ENCODE measurements around the gene CTPS2. TPM values are rescaled to one million over a fixed set of nuclear protein-coding genes. Genes with fewer than 3 reads are reported as not detected.

Gene CTPS2
- polyA plus RNA-seq, 3 donors, result 1.4 to 3.4 (median 2.8) TPM

DNA sequence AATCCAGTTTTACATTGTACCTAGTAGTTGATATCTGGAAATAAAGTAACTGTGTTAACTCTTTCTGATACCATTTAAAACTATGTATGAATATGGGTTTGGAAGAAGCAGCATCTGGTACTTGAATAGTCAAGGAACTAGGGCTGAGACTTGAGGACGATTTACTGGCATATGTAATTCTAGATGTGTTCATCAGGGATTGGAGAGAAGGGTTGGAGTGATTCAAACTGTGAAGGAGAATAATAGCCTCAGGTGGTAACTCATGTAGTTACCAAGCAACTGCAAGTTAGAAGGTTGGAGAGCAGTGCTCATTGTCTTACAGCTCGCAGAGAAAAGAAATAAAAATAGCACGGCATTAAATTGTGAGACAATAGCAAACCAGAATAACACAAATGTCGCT, 44.3 kb upstream of the CTPS2 start:
- no peaks in the 10 kb centered on the region for H3K4me1 Mint-ChIP-seq
- Histone ChIP-seq H3K27me3 (ENCODE audit: control insufficient read depth in 2 of 2, insufficient read depth in 2 of 2, low read length in 2 of 2) (peaks cover 0 to 8% of the 10 kb centered on the region in 2 donors), H2AFZ (ENCODE audit: insufficient read depth, low read depth, low read length, poor library complexity, severe bottlenecking) (no peak overlapping the region), H3K4me2 (replicated peaks; ENCODE audit: extremely low read depth, low read length, poor library complexity, severe bottlenecking) (no peak overlapping the region), H3K27ac (ENCODE audit: low read depth in 1 of 2, low read length in 2 of 2) (no peak overlapping the region), H3K79me2 (ENCODE audit: insufficient read depth, low read length) (no peaks in the 10 kb centered on the region), H3K36me3 (replicated peaks in 1 of 2; ENCODE audit: control insufficient read depth in 1 of 2, insufficient read depth in 2 of 2, low read length in 2 of 2) (peaks cover 38 to 73% of the 10 kb centered on the region in 2 donors), H3K4me3 (replicated peaks in 1 of 3; ENCODE audit: low read depth in 2 of 3, low read length in 3 of 3) (no peak overlapping the region), H4K20me1 (ENCODE audit: insufficient read depth, low read length) (no peaks in the 10 kb centered on the region), H3K4me1 (ENCODE audit: control insufficient read depth in 1 of 2, insufficient read depth in 2 of 2, low read length in 2 of 2) (no peaks in the 10 kb centered on the region), H3K9ac (ENCODE audit: insufficient read depth, low read length, poor library complexity, severe bottlenecking) (no peak overlapping the region), H3K9me3 (replicated peaks in 1 of 2; ENCODE audit: control insufficient read depth in 1 of 2, insufficient read depth in 1 of 2, low read length in 2 of 2) (no peaks in the 10 kb centered on the region)
- 100% methylated on average over 1 of the region's 4 CpGs for WGBS (ENCODE audit: insufficient coverage)
- H3K36me3 Mint-ChIP-seq, result peaks cover 54 to 66% of the 10 kb centered on the region in 2 donors
- no peak overlapping the region for H3K27ac Mint-ChIP-seq
- TF ChIP-seq, protein P1, sequence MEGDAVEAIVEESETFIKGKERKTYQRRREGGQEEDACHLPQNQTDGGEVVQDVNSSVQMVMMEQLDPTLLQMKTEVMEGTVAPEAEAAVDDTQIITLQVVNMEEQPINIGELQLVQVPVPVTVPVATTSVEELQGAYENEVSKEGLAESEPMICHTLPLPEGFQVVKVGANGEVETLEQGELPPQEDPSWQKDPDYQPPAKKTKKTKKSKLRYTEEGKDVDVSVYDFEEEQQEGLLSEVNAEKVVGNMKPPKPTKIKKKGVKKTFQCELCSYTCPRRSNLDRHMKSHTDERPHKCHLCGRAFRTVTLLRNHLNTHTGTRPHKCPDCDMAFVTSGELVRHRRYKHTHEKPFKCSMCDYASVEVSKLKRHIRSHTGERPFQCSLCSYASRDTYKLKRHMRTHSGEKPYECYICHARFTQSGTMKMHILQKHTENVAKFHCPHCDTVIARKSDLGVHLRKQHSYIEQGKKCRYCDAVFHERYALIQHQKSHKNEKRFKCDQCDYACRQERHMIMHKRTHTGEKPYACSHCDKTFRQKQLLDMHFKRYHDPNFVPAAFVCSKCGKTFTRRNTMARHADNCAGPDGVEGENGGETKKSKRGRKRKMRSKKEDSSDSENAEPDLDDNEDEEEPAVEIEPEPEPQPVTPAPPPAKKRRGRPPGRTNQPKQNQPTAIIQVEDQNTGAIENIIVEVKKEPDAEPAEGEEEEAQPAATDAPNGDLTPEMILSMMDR (IDR thresholded peaks at IDR 0.05), result no peak
- no peak for DNase-seq
- peaks cover 0 to 38% (median 0%) of the 10 kb centered on the region in 3 donors for H3K27me3 Mint-ChIP-seq (ENCODE audit: low read depth in 3 of 3)
- no peaks in the 10 kb centered on the region for H3K9me3 Mint-ChIP-seq
- intact Hi-C loops (cut with micrococcal nuclease), result no loop called here
- H3K4me3 Mint-ChIP-seq, result no peak overlapping the region

DNA sequence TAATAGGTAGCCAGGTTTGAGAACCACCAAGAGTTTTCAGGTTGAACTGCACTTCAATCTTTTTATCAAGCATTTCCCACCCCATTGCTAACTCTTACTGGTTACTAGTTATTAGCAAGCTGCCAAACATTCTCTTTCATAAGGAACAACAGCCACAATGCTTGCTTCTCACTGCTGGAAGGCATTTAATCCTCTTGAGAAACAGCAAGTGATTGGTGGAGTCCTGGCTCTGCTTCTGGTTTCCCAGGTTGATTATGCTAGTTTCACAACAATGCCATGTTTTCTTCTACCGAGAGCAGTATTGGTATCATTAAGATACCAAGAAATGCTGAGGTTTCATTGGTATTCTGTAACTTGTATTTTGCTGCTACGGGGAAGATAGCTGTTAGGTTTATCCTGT, 41.5 kb upstream of the CTPS2 start:
- no peak for DNase-seq

More for the DNA sequence above, 41.5 kb upstream of the CTPS2 start:
- no peak overlapping the region for H2AFZ ChIP-seq (ENCODE audit: insufficient read depth, low read depth, low read length, poor library complexity, severe bottlenecking)
- no peak overlapping the region for H3K27ac ChIP-seq (ENCODE audit: low read depth in 1 of 2, low read length in 2 of 2)
- Mint-ChIP-seq H3K36me3 (peaks cover 50 to 60% of the 10 kb centered on the region in 2 donors), H3K9me3 (no peaks in the 10 kb centered on the region), H3K27me3 (ENCODE audit: low read depth in 3 of 3) (peaks cover 0 to 44% (median 0%) of the 10 kb centered on the region in 3 donors), H3K4me1 (no peaks in the 10 kb centered on the region), H3K4me3 (no peak overlapping the region), H3K27ac (no peak overlapping the region)
- no peaks in the 10 kb centered on the region for H4K20me1 ChIP-seq (ENCODE audit: insufficient read depth, low read length)
- WGBS (ENCODE audit: insufficient coverage), result no CpG with 5 or more reads among the region's 2 CpGs
- H3K4me1 ChIP-seq (ENCODE audit: control insufficient read depth in 1 of 2, insufficient read depth in 2 of 2, low read length in 2 of 2), result no peaks in the 10 kb centered on the region
- H3K79me2 ChIP-seq (ENCODE audit: insufficient read depth, low read length), result no peaks in the 10 kb centered on the region
- TF ChIP-seq, protein P1 (IDR thresholded peaks at IDR 0.05), result no peak
- intact Hi-C loops (cut with micrococcal nuclease), result no loop called here
- no peak overlapping the region for H3K4me3 ChIP-seq (replicated peaks in 1 of 3; ENCODE audit: low read depth in 2 of 3, low read length in 3 of 3)
- no peak overlapping the region for H3K9ac ChIP-seq (ENCODE audit: insufficient read depth, low read length, poor library complexity, severe bottlenecking)
- H3K9me3 ChIP-seq (replicated peaks in 1 of 2; ENCODE audit: control insufficient read depth in 1 of 2, insufficient read depth in 1 of 2, low read length in 2 of 2), result no peaks in the 10 kb centered on the region
- H3K27me3 ChIP-seq (ENCODE audit: control insufficient read depth in 2 of 2, insufficient read depth in 2 of 2, low read length in 2 of 2), result peaks cover 0 to 5% of the 10 kb centered on the region in 2 donors
- H3K36me3 ChIP-seq (replicated peaks in 1 of 2; ENCODE audit: control insufficient read depth in 1 of 2, insufficient read depth in 2 of 2, low read length in 2 of 2), result peaks cover 36 to 65% of the 10 kb centered on the region in 2 donors
- H3K4me2 ChIP-seq (replicated peaks; ENCODE audit: extremely low read depth, low read length, poor library complexity, severe bottlenecking), result no peak overlapping the region

Measured in CD14-positive monocyte (primary cell).